HG02763 (cell line): ENCODE results near the gene RBM19.

Source experiments
- ATAC-seq: cut with Tn5 transposase; IDR thresholded peaks from one replicate; pipeline ENCODE4 v1.9.1; 2021; ENCODE audit warnings: mild to moderate bottlenecking, moderate library complexity; ENCODE audit not compliant: unreplicated experiment

RBM19 gene

GRCh38 chr12:113887906-113888305 is 78.2 kb downstream of the RBM19 start:
- ATAC-seq: no peak

- no peak for ATAC-seq
These were observed 79.4 kb downstream of the RBM19 start for GRCh38 chr12:113886721-113887120.

- ATAC-seq: no peak
These were observed 81.7 kb downstream of the RBM19 start for GRCh38 chr12:113884392-113884791.

- ATAC-seq: no peak
These were observed 83.4 kb downstream of the RBM19 start for GRCh38 chr12:113882690-113883089.

GRCh38 chr12:113880988-113881962 is 84.8 kb downstream of the RBM19 start:
- no peak for ATAC-seq

DNA sequence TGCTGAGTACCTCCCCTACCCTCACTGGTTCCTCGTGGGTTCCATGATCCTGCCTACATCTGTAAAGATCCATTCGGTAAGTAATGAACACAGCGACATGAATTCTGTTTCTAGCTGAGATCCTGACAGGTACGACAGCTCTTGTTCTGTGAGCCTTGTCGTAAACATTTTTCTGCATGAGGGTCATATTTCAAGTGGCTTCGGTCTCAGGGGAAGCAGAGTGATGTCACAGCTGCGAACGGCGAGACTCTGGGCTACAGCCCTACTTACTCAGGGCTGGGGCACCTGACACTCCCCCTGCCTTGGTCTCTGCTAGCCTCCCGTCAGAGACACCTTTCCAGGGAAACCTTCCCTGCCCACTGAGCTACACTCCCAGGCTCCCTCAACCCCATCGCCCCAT is 85.8 kb downstream of the RBM19 start:
- ATAC-seq: no peak

DNA sequence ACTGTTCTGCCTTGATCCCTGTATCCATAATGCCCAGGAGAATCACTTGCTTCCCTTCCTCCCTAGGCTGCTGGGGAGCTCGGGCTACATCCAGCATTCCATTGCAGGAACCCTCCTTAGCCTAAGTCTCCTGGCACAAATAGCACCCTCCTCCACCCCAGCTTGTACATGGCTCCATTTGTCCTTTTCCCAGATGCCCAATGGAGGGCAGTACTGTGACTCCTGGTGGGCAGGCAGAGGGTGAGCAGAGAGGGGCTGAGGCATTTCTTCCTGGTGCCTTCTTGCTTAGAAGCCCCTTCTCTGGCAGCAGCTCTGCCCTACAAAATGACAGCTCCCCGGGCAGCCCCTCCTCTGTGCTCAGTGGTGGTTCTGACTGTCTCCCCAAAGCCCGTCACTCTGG is 86.5 kb downstream of the RBM19 start:
- ATAC-seq: no peak

DNA sequence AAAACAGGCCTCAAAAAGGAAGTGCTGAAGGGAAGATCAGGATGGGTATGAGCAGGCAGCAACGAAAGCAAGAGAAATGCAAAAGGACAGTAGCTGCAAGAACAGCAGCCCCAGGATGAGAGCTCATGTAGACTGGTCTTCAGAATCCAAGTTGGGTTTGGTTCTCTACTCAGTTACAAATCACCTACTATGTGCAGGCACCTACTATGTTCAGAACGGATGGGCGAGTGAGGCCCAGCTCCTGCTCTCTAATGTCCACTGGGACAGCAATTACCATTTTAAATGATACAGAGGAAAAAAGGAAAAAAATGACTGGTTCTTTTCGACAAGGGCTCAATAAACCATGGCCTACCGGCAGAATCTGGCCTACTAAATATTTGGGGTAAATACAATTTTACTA is 88.5 kb downstream of the RBM19 start:
- ATAC-seq: no peak

- ATAC-seq: no peak
These were observed 90.0 kb downstream of the RBM19 start for GRCh38 chr12:113876160-113876559.

DNA sequence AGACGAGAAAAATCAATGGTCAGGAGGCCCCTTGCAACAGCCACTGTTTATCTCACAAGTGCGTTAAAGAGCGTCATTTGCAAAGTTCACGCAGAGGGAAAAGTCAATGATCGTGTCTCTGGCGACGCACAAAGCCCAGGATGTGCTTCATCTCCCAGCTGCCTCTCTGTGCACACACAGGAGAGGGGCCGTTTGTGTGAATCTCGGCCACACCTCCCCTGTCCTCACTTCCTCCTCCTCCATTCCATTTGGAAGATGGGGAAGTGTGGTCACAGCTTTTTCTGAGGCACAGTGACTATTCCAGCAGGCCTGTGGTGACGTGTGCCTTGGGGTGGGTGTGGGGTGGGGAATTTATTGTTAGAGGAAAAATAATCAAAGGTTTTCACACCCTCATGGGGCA is 90.4 kb downstream of the RBM19 start:
- no peak for ATAC-seq

GRCh38 chr12:113874999-113875561 is 91.0 kb downstream of the RBM19 start:
- ATAC-seq: no peak

DNA sequence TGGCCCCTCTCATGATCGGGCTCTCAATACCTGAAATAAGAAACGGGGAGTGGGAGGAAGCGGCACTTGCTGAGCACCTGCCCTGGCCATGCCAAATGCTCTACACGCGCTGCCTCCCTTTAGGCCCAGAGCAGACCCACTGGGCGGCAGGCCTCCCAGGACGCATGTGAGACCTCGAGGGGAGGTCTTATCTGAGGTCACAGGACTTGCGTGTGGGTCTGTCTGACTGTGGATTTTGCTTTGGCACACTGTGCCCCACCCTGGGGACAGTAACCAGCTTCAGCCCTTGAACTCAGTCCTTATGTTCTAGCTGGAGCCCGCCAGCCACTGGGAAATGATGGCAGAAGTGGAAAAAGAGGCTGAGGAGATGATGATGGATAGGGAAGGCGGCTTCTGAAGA is 91.8 kb downstream of the RBM19 start:
- no peak for ATAC-seq

GRCh38 chr12:113873740-113874139 is 92.4 kb downstream of the RBM19 start:
- no peak for ATAC-seq

DNA sequence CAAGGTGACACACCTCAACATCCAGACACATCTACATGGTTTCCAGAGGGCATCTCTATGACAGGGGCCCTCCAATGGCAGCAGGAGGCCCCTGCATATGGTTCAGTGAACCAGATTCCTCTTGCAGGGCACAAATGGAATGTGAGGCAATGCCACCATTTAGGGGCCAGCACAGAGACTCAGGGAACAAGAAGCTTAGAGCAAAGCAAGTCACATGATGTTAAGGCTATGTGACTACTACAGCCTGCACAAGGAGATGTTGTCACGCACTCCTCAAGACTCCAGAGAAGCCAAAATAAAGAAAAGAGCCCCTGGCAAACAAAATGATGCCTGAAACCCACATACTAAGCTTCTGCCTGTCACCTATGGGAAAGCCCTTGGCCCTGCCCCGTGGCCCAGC is 95.2 kb downstream of the RBM19 start:
- ATAC-seq: no peak

DNA sequence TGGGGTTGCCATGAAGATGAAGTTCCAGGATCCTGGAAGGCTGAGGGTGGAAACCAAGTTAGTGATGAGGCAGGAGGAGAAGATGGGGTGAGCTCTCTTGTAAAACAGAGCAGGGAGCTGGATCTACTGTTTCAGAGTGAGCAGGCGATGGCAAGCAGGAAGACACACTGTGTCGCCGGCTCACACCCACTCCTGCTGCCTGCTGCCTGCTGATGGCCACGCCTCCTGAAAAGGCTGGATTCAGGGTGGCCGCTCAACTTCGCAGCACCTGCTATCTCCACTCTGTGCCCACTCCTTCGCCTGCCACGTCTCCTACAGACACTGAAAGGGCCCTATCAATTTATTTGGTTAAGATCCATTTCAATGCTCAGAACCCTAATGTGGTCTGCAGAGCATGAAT is 96.1 kb downstream of the RBM19 start:
- no peak for ATAC-seq

GRCh38 chr12:113868365-113868764 is 97.8 kb downstream of the RBM19 start:
- no peak for ATAC-seq

- ATAC-seq: no peak
These were observed 98.9 kb downstream of the RBM19 start for GRCh38 chr12:113867258-113867657.

- no peak for ATAC-seq
These were observed 99.6 kb downstream of the RBM19 start for GRCh38 chr12:113866496-113866895.

DNA sequence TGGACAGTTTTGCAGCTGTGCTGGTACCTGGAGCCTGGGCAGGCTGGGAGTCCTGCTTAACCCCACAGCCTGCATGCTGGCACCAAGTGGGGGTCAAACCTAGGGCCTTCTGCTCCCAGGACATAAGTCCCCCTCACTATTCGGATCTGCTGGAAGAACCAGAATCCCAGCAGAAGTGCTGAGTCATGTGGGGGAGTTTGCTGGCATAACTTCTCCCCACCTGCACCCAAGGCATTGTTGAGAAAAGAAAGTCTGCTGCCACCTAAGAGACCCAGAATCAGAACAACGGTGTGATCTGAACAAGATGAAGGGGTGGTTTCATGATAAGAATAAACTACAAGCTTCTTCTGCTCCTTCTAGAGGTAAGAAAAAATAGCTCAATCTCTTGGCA is 102.7 kb downstream of the RBM19 start:
- no peak for ATAC-seq

- no peak for ATAC-seq
These were observed 103.3 kb downstream of the RBM19 start for GRCh38 chr12:113862590-113863454.

DNA sequence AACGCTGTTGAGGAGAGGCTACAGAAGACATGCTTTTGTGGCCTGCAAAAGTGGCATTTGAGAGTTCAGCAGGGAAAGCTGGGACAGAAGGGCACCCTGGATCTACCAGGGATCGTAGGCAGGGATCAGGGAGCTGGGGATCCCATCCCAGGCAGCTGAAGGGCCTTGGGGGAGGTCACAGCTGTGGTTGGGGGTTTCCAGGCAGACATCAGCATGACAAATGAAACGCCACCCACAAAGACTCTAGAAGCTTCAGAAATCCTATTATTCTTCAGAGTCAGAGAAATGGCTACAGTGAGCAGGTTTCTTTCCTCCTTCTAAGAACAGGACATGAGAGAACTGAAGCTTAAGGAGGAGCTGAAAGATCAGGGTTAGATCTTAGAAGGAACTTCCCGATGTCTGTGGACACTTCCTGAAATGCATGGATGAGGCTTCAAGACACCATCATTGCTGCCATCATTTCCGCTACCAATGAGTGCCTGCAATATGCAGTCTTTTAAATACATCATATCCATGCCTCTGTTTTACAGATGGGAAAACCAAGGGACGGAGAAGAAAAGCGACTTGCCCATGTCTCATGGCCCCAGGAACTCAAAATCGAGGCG is 104.3 kb downstream of the RBM19 start:
- ATAC-seq: no peak
